ENCODE results near the gene KIF21B.

- TF ChIP-seq CTCF (IDR thresholded peaks at IDR 0.05) (no peak), POLR2A (IDR thresholded peaks at IDR 0.05) (no peak)
Measured at GRCh38 chr1:200970771-200971427, 52.6 kb downstream of the KIF21B start.
